Suppressor macrophage (primary cell): ENCODE results near the gene MYOM1.
"Not testable (repeated sequence)": the region's sequence is repeated elsewhere in the genome, so short reads cannot be mapped to it uniquely, and the experiment has no call there.

ENCODE experiments used
- DNase-seq, 4 experiments: peaks; one replicate each; pipeline ENCODE4 v3.0.0-alpha.2; 2020 to 2022

MYOM1 gene

GRCh38 chr18:3081584-3081991 is 138.2 kb downstream of the MYOM1 start:
- DNase-seq = no peak

GRCh38 chr18:3079653-3080052 is 140.1 kb downstream of the MYOM1 start:
- DNase-seq = no peak

DNA sequence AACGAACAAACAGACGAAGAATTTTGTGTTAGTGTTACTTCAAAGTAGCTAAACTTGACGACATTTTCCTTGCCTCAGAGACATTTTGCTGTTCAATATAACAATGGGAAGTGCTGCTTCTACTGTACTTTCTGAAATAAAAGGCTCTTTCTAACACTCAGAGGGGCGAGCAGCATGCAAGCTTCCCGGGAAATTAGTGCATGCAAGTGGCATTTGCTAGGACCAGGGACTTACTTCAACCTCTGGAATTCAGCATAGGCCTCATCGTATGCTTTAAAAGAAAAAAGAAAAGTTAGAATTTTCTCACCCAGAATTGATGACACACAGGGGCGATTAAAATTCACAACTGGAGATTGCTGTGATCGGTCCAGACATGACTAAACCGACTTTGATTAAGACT is 144.3 kb downstream of the MYOM1 start:
- no peak for DNase-seq

GRCh38 chr18:3074087-3074486 is 145.7 kb downstream of the MYOM1 start:
- DNase-seq = peak; percentile 29 to 64 (median 56)

DNA sequence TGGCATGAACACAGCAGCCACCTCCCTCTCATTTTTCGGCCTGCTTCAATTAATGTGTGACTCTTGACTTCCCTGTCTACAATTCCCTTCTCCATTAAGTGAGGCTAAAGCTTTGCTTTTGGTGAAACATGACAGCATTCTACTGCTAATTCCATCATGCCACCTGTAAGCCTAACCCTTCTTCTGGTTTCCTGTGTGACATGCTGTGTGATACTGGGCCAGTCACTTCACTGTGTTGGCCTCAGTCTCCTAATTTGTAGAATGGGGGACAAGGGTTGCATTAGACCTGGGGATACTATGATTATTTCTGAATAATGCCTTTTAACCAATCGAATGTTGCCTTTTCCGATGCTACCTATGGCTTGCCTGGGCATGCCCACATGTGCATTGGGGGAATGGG is 146.4 kb downstream of the MYOM1 start:
- not testable (repeated sequence) for DNase-seq

DNA sequence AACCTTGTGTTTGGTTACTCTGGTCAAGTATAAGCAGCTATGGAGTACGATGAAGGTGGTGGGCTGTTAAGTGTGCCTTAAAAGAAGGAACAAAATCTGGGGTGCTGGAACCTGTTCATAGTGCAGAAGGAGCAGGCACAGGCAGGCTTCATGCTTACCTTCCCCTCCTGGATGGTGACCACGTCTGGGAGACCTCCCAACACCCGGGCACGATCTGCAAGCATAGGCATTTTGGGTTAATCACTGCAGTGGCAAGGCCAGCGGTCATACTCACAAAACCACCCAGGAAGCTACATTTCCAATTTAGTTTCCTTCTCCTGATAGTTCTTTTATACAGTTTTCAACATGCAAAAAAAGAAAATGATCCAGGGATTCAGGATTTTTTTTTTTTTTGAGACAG is 148.1 kb downstream of the MYOM1 start:
- no peak for DNase-seq

GRCh38 chr18:3069671-3070433 is 149.9 kb downstream of the MYOM1 start:
- no peak for DNase-seq

DNA sequence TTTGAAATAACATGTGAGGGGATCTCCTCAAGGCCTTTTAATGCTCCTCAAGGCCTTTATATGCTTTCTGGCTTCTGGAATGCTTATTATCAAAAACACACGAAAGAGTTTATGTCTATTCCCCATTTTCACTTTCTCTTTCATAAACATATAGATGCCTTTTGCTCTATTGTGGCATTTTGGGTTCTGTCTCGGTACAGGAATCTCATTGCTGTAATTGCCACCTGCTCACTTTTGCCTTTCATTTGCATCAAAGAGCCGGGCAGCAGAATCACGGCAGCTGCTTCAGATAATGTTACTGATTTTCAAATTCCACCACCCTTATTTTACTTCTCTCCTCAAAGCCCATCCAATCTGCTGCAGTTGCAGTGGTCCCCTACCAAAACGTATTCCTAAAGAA is 152.0 kb downstream of the MYOM1 start:
- DNase-seq = no peak

DNA sequence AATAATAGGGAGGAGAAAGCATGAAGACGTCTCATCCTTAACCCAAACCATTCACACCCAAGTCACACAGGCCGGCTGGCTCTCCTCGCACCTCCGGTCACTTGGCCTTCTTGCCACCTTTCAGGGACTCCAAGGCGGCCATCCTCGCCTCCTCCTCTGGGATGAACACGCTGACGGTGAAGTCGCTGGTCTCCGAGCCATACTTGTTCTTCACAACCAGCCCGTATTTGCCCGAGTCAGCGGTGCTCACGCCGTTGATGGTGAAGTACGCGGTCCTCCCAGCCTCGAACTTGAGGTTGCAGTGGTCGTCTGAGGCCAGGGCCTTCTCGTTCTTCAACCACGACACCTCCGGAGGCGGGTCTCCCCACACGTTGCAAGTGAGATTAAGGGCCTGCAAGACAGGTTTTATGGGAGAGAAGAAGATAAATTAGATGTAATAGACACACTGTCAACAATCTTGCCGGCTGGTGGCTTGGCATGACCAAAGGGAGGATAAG is 152.6 kb downstream of the MYOM1 start:
- DNase-seq = no peak

GRCh38 chr18:3066341-3067110 is 153.2 kb downstream of the MYOM1 start:
- no peak for DNase-seq

DNA sequence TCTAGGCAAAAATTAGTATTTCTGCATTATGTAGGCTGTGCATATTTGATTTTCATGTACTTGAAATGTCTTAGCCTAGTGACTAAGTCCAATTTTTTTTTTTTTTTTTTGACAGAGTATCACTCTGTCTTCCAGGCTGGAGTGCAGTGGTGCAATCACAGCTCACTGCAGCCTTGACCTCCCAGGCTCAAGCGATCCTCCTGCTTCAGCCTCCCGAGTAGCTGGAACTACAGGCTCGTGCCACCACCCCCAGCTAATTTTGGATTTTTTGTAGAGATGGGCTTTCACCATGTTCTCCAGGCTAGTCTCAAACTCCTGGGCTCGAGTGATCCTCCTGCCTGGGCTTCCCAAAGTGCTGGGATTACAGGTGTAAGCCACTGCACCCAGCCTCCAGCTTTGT is 156.0 kb downstream of the MYOM1 start:
- DNase-seq = not testable (repeated sequence)

GRCh38 chr18:3062798-3063680 is 156.7 kb downstream of the MYOM1 start:
- peak; percentile 42 to 80 (median 62) for DNase-seq

DNA sequence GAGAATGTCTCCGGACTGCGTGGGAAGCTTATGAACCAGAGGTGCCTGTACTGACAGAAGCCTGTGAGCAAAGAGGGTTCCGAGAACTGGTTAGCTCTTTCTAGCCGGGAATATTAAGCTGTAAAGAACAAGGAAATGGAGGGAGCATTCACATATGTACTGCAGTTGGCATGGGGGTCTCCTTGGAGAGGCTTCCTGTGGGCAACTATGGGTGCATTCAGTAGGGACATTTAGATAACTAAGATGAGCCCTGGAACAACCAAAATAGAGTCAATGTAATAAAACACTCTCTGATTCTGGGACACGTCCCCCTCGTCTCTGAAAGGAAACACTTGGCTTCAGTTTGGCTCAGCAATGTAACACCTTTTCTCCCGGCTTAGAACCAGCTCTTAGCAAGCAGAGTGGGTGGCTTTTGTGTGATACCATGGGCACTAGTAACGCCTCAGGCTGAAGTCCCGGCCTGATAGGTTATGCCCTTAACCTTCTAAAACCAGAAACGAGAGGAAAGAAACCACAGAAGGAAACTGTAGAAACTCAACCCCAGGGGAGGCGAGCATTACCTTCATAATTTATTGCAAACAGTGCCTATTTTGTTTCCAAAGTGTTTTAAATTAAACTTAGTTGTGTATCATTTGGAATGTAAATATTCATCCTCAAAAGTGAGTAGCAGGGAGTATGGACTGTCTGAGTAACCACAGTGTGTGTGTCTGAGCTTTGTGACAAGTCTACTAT is 158.0 kb downstream of the MYOM1 start:
- DNase-seq = no peak

DNA sequence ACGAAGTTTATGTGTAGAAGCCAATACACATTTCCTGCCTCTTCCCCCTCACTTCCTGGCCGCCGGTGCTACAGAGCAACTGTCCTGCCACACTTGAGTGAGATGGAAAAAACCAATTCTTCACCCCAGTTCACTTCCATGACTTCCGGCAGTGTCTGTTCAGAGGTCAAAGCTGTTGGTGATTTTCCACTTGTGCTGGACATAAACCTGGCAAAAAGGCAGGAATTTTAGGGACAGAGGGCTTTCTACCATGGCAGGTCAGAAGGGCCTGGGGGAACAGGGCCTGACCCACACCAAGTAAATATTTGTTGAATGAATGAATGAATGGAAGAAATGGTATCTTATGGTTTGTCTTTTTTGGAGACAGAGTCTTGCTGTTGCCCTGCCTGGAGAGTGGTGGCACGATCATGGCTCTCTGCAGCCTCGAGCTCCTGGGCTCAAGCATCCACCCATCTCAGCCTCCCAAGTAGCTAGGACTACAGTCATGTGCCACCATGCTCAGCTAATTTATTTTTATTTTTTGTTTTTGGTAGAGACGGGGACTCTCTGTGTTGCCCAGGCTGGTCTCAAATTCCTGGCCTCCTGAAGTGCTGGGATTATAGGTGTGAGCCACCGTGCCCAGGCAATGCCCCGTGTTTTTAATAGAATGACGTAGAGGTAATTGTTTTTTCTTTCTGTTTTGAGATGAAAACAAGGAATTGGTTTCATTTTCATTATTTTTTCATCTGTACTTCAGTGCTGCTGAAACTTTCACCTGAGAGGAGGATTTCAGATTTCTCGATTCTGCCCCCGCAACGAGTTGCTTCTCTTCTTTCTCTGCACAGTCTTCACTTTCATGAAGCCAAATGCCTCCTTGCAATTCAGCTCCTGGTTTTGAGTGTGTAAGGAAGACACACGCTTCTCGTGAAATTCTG is 158.8 kb downstream of the MYOM1 start:
- DNase-seq = peak in 1 of 4 experiments; percentile 16

DNA sequence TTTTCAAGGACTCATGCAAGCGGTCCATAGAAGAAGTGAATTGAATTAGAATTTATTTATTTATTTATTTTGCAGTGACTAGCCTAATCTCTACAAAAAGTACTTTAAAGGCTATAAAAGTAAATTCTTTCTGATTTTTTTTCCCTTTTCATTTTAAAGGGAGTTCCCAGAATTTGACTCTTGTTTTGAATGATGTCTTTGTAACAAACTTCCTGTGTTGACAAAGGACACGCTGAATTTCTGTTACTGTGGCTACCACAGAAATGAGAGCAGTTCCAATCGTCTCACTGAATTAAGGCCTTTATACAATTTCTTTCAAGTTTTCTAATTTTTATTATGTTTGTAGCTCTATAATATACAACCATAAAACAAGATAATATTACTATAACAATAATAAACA is 160.5 kb downstream of the MYOM1 start:
- peak in 2 of 4 experiments; percentile 26 to 49 for DNase-seq

- no peak for DNase-seq
Measured at GRCh38 chr18:3058328-3059191, 161.2 kb downstream of the MYOM1 start.

DNA sequence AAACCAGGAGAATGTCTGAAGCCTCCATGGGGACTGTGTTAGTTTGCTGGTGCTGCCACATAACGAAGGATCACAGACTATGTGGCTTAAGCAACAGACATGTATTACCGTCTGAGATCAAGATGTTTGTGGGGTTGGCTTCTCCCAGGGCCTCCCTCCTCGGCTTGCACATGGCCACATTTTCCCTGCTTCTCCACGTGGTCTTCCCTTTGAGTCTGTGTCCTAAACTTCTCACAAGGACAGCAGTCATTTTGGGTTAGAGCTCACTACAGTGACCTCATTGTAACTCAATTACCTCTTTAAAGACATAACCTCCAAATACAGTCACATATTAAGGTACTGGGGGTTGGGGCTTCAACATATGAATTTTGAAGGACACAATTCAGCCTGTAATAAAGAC is 162.2 kb downstream of the MYOM1 start:
- DNase-seq = no peak

GRCh38 chr18:3056311-3056710 is 163.5 kb downstream of the MYOM1 start:
- no peak for DNase-seq

GRCh38 chr18:3055816-3056215 is 164.0 kb downstream of the MYOM1 start:
- no peak for DNase-seq

DNA sequence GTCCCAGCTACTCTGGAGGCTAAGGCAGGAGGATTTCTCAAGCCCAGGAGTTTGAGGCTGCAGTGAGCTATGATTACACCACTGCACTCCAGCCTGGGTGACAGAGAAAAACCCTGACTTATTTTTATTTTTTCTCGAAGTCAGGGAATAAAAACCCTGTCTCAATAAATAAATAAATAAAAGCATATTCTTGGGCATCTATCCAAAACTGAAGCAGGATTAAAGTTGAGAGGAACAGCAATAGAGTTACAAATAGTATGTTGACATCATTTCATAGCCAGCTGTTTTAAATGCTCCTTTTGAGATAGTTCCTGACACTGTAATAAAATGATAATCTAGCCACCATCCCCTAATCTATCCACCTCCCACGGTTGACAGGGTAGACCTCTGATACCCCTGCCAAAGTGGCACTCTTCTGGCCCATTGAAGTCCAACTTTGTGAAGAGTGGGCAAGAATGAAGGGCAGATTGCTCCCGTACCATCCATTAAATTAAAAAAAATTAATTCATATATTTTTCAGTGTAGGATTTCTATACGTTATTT is 164.5 kb downstream of the MYOM1 start:
- no peak for DNase-seq
